ENCODE data around the gene DOK6.
"Not testable (repeated sequence)": the region's sequence is repeated elsewhere in the genome, so short reads cannot be mapped to it uniquely, and the experiment has no call there.

The DOK6 gene

GRCh38 chr18:69400253-69400975 lies at the start of gene DOK6:
DOK6 (plus strand) TSS chr18:69400888.
- peak; percentile 93 for DNase-seq

GRCh38 chr18:69353023-69353422 lies 47.7 kb upstream of the DOK6 start:
- no peak for DNase-seq

DNA sequence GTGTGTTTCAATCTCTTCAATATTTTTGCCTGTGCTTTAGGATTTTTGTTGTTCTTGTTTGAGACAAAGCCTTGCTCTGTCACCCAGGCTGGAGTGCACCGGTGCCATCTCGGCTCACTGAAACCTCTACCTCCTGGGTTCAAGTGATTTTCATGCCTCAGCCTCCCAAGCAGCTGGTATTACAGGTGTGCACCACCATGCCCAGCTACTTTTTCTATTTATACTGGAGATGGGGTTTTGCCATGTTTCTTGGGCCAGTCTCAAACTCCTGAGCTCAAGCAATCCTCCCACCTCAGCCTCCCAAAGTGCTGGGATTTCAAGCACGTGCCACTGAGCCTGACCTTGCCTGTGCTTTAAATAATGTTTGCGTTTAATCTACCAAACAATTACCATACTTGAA lies 43.1 kb upstream of the DOK6 start:
- DNase-seq = no peak

GRCh38 chr18:69358212-69358895 lies 42.3 kb upstream of the DOK6 start:
- no peak for DNase-seq

DNA sequence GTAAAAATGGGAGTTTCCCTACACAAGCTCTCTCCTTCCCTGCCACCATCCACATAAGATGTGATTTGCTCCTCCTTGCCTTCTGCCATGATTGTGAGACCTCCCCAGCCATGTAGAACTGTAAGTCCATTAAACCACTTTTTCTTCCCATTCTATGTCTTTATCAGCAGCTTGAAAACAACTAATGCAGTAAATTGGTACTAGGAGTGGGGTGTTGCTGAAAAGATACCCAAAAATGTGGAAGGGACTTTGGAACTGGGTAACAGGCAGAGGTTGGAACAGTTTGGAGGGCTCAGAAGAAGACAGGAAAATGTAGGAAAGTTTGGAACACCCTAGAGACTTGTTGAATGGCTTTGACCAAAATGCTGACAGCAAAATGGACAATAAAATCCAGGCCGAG lies 40.9 kb upstream of the DOK6 start:
- DNase-seq = not testable (repeated sequence)

DNA sequence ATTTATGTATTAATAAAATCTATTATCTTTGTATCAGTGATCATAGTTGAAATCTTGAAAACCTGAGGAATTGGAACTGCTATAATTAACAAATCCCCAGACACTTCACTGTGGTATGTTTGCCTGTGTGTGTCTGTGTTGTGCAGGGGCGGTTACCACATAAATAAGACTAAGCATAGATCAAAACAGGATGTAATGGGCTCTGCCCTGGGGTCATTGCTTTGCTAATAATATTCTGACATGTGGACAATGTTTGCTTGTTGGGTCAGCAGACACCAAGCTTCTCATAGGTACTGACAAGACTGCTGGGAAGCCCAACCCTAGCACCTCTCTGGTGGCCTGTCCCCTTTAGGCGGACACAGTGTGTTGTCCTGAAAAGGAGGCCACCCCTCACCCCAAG lies 35.8 kb upstream of the DOK6 start:
- DNase-seq = no peak

DNA sequence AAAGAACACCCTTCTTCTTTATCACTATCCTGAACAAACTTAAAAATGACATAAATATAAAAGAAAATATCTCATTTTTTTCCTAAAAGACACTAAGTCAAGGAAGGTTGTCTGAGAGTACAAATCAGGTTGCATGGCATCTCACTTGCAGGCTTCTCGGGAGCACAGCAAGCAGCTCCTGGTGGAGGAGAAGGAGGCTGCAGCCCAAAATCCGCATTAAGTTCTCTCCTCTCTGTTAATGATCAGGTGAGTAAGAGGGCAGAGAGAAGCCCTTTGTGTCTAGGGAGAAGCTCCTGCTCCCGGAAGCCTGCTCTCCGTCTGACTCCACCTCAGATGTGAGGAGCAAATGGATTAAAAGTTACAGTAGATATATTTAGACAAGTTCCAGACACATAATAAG lies 35.0 kb upstream of the DOK6 start:
- no peak for DNase-seq

DNA sequence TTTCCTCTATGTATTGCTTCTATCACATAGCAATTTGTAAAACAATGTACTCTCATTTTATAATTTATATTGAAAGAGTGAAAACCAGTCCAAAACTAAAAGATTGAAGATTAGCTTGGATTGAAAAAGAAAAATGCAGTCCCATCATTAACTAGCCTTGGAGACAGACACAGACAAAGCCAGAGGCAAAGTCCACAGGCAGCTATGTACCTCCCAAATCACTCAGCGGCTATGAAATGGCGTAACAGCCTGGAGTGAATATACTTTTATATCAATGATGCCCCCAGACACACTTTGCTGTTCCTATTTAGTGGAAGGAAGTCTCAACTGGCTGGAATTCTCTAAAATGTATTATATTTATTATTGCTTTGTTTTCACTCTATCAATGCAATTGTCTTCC lies 33.6 kb upstream of the DOK6 start:
- no peak for DNase-seq

DNA sequence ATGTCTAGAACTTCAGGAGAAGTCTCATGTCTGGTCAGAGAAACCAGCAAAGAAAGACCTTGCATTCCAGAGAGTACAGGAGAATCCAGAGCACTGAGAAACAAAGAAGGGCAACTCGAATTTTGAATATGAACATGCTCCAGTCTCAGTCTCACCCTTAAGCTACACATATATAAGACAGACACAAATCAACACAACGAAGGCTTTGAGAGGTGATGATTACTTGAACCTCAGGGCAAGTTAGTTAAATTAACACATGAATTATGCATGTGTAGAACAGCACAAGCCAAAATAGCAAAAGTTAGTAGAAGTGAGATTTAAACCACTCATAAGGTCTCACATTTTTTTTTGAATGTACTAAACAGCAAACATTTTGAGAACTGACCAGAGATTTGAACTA lies 29.0 kb upstream of the DOK6 start:
- no peak for DNase-seq

- DNase-seq = no peak
Measured at GRCh38 chr18:69380324-69380723, 20.4 kb upstream of the DOK6 start.

DNA sequence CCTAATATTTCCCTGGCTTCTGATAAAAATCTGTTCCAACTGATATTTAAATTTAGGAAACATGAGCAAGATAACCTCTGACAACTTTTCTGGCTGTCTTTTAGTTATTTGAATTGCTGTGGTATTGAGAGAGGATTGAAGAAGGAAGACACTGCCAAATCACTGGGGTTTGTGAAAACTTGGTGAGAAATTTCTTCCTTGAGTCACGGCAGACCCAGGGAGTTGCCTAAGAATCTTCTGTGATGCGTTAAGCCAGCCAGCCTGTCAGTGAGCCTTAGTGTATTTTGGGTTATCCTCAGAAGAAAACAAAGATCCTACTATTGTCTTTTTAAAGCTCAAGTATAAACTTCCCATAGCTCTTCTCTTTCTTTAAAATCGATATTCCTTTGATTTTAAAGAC lies 17.5 kb upstream of the DOK6 start:
- no peak for DNase-seq

DNA sequence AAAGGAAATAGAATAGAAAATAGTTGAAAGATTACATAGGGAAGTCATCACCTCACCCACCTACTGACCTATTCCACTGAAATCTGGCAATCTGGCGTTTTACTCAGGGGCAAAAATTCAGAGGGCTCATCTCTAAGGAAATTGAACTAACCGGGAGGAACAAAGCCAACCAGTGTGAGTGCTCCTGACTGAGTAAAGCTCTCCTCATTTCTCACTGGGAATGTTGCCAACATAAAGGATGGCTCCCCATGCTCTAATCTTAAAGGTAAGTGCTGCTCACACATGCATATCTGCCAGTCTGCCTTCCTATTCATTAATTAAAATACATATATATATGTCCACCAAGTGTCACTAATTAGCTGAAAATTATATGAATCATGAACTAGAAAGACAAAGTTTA lies 13.5 kb upstream of the DOK6 start:
- DNase-seq = peak; percentile 11

DNA sequence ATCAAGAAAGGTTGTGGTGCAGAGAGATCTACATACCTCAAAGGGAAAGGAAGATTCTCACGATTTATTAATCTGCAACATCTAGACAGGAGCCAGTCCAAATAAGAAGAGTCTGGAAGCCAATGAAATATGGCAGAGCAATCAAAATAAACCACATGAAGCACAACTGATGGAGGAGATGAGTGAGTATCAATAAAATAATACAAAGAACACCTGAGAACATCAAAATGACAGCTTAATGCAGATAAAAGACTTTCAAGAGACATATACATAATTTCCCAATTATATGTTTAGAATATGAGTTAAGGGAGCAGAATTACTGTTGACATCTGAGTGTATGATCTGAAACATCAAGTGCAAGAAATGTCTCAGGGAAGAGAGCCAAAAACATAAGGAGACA lies 12.5 kb upstream of the DOK6 start:
- no peak for DNase-seq

GRCh38 chr18:69397096-69397495 lies 3.6 kb upstream of the DOK6 start:
- DNase-seq = no peak

GRCh38 chr18:69399253-69399652 lies 1.4 kb upstream of the DOK6 start:
- no peak for DNase-seq

- DNase-seq = no peak
Measured at GRCh38 chr18:69400976-69401225, 213 bp downstream of the DOK6 start.

GRCh38 chr18:69401226-69401971 lies 711 bp downstream of the DOK6 start:
- peak; percentile 36 for DNase-seq

DNA sequence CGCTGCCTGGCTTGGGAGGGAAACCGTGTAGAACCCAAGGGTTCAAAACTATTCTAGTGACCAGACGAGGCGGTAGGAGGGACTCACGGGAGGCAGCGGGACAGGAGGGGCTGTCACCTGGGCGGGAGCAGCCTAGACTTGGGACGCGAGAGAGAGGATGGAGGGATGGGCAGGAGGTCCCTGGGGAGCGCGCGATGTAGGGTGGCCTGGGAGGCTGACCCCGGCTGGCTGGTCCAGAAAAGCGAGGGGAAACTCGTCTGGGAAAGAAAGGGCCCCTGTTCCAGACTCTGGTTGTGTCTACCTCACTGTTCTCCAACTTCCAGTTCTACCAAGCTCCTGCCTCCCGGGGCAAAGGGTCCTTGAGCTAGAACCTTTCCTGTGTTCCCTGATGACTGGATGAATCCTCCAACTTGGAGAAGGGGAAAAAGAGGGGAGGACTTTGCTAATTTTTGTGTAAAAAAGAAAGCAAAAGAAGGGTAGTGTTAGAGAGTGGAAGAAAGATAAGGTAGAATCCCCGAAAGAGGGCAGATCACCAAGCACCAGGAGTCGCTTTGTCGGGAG lies 1.4 kb downstream of the DOK6 start:
- peak; percentile 29 for DNase-seq

GRCh38 chr18:69402533-69402989 lies 1.9 kb downstream of the DOK6 start:
- DNase-seq = peak; percentile 67

DNA sequence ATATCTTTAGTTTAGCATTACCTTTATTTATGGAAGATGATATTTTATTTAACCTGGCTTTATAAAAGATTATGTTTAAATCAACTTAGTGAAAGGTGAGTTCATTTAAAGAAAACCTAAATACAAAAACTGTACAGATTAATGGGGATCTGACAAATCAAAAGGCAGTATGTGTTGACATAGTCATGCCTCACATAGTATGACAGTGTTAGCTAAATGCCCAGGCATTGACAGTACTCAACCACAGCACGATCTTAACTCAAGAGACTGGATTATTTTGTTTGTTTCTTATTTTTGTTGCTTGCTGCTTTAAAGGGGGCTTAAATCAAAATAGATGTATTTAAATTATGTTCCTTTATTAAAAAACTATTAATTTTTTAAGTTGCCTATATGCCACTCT lies 7.8 kb downstream of the DOK6 start:
- no peak for DNase-seq

- DNase-seq = no peak
Measured at GRCh38 chr18:69411199-69411598, 10.5 kb downstream of the DOK6 start.

- no peak for DNase-seq
Measured at GRCh38 chr18:69414184-69414583, 13.5 kb downstream of the DOK6 start.

DNA sequence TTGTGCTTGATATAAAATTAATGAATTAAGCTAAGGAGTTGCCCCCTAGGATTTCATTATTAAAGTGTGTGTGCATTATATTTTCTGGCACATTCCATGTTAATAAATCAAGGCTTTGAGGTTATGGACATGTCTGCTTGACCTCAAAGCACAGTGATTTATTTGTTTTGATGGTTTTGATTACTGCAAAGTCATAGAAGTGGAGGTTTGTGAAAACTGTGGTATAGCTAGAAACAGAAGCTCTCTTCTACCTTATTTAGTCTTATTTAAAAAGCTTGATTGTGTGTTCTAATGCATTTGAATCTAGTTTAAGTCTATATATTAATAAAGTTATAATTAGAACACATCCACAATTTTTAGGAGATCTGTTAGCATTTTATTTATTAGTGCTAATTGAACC lies 32.2 kb downstream of the DOK6 start:
- DNase-seq = no peak

DNA sequence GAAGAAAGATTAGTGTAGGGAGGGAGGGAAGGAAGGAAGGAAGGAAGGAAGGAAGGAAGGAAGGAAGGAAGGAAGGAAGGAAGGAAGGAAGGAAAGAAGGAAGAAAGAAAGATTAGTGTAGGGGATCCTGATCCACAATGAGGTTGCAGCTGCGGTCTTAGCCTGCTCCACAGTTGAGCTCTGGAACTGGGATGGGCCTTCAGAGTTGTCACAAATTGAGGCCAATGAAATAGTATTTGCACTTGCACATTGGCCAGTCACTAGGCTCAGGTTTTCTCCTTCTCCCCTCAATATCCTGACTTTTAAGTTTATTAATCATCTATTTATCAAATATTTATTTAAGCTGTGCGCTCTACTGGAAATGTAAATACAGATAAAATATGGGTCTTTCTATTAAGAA lies 34.3 kb downstream of the DOK6 start:
- DNase-seq = no peak

Data from NCI-H510A (cell line).